Vagina (tissue), 2 donors: ENCODE measurements around the gene ARHGAP4.

ENCODE experiments used
- CTCF ChIP-seq, 3 experiments: fragments of 450-650 bp in 2 of 3; fragments of 200-600 bp in 1 of 3; sonication (generic) in 1 of 3; IDR thresholded peaks; one replicate each; pipeline ENCODE4 v1.5.1; 2017 to 2019; ENCODE audit warnings: antibody characterized with exemption in 3 of 3, mild to moderate bottlenecking in 2 of 3, moderate library complexity in 2 of 3
- POLR2A ChIP-seq, 2 donors: fragments of 450-650 bp; IDR thresholded peaks; one replicate each; pipeline ENCODE4 v1.6.1; 2017; ENCODE audit warnings: antibody characterized with exemption in 2 of 2, mild to moderate bottlenecking in 2 of 2, moderate library complexity in 2 of 2
- POLR2AphosphoS5 ChIP-seq, 2 donors: sonication (generic); formaldehyde crosslinking; IDR thresholded peaks; one replicate each; pipeline ENCODE4 v1.9.0; 2017; ENCODE audit warnings: antibody characterized with exemption in 2 of 2, mild to moderate bottlenecking in 2 of 2, low read depth in 1 of 2; ENCODE audit not compliant: insufficient read depth in 1 of 2

- no peak for TF ChIP-seq CTCF (IDR thresholded peaks at IDR 0.05)
- TF ChIP-seq POLR2AphosphoS5 (IDR thresholded peaks at IDR 0.05; ENCODE audit: insufficient read depth in 1 of 2, low read depth in 1 of 2) = no peak
- TF ChIP-seq POLR2A (IDR thresholded peaks at IDR 0.05) = no peak
These were observed 35.2 kb upstream of the ARHGAP4 start for GRCh38 chrX:153961292-153961691.
